PC-9 (cell line): ENCODE measurements around the gene ADORA2A. TPM values are rescaled to one million over a fixed set of nuclear protein-coding genes. Genes with fewer than 3 reads are reported as not detected.

Experiments used
- BruUV-seq: library from RNA; stranded (reverse); fragments of 400-500 nt; replicated peaks from 2 replicates; lab custom pipeline; 2021; lab: Mats Ljungman, UMichigan
- CTCF ChIA-PET: fragments of 300-600 bp; sonication (Branson Sonifier 250); formaldehyde crosslinking; loops from one replicate; lab custom pipeline; 2022; ENCODE audit warnings: antibody characterized with exemption; lab: Charles Lee
- POLR2A ChIA-PET: fragments of 300-600 bp; sonication (Branson Sonifier 250); formaldehyde crosslinking; loops from one replicate; lab custom pipeline; 2022; ENCODE audit warnings: antibody characterized with exemption; ENCODE audit not compliant: unreplicated experiment; lab: Charles Lee
- DNase-seq, 2 experiments: peaks; one replicate each; pipeline versions ENCODE4 v3.0.0 to v3.0.0-alpha.2; 2015 to 2022; ENCODE audit warnings: mixed read lengths in 1 of 2
- H2AFZ ChIP-seq: fragments of 200-600 bp; sonication (generic); 2 replicates; pipeline ENCODE4 v1.8.1; 2017; ENCODE audit warnings: antibody characterized with exemption
- H3F3A ChIP-seq: fragments of 200-600 bp; sonication (generic); 2 replicates; pipeline ENCODE4 v1.8.1; 2017; ENCODE audit warnings: antibody characterized with exemption, mild to moderate bottlenecking, low read depth; ENCODE audit not compliant: insufficient read depth
- H3K27ac ChIP-seq: fragments of 200-600 bp; sonication (generic); 2 replicates; pipeline ENCODE4 v1.6.1; 2016; ENCODE audit warnings: mixed run types
- H3K27me3 ChIP-seq: fragments of 200-600 bp; sonication (generic); 2 replicates; pipeline ENCODE4 v1.6.1; 2016; ENCODE audit warnings: low read depth, mixed run types; ENCODE audit not compliant: insufficient read depth
- H3K36me3 ChIP-seq: fragments of 200-600 bp; sonication (generic); 2 replicates; pipeline ENCODE4 v1.6.1; 2016; ENCODE audit warnings: low read depth, mixed run types
- H3K4me1 ChIP-seq: fragments of 200-600 bp; sonication (generic); replicated peaks from 2 replicates; pipeline ENCODE4 v1.6.1; 2016; ENCODE audit warnings: mixed run types; ENCODE audit not compliant: insufficient read depth
- H3K4me2 ChIP-seq: fragments of 200-600 bp; sonication (generic); 2 replicates; pipeline ENCODE4 v1.6.1; 2017; ENCODE audit warnings: mixed run types
- H3K4me3 ChIP-seq: fragments of 200-600 bp; sonication (generic); 2 replicates; pipeline ENCODE4 v1.6.1; 2016; ENCODE audit warnings: mixed run types
- H3K79me2 ChIP-seq: fragments of 200-600 bp; sonication (generic); 2 replicates; pipeline ENCODE4 v1.6.1; 2017; ENCODE audit warnings: low read depth, mixed run types
- H3K9me2 ChIP-seq: fragments of 200-600 bp; sonication (generic); 2 replicates; pipeline ENCODE4 v1.8.1; 2017; ENCODE audit warnings: mild to moderate bottlenecking; ENCODE audit not compliant: insufficient read depth
- H3K9me3 ChIP-seq: fragments of 200-600 bp; sonication (generic); 2 replicates; pipeline ENCODE4 v1.8.1; 2016; ENCODE audit warnings: low read depth; ENCODE audit not compliant: insufficient read depth
- H4K20me1 ChIP-seq: fragments of 200-600 bp; sonication (generic); 2 replicates; pipeline ENCODE4 v1.8.1; 2017; ENCODE audit not compliant: insufficient read depth
- EZH2 ChIP-seq: fragments of 200-600 bp; sonication (generic); IDR thresholded peaks from 2 replicates; pipeline ENCODE4 v1.8.0; 2017; ENCODE audit warnings: antibody characterized with exemption, low read depth
- intact Hi-C: fragments of 100-400 bp; cut with micrococcal nuclease; formaldehyde crosslinking; loops from one replicate; pipeline ENCODE4 v1.10.0; 2022; ENCODE audit not compliant: unreplicated experiment
- total RNA-seq: library from RNA; stranded (reverse); gene quantifications from 2 replicates; pipeline ENCODE4 v1.2.3, GENCODE V29; 2021
- TF ChIP-seq, protein P1 (sequence below): fragments of 200-600 bp; sonication (generic); conservative IDR thresholded peaks from 2 replicates; pipeline ENCODE4 v1.6.1; 2017; ENCODE audit warnings: mixed run types, antibody characterized with exemption, mild to moderate bottlenecking, moderate library complexity

The ADORA2A gene
- total RNA-seq, 1 experiment from 2014 or later = 1.8 TPM

DNA sequence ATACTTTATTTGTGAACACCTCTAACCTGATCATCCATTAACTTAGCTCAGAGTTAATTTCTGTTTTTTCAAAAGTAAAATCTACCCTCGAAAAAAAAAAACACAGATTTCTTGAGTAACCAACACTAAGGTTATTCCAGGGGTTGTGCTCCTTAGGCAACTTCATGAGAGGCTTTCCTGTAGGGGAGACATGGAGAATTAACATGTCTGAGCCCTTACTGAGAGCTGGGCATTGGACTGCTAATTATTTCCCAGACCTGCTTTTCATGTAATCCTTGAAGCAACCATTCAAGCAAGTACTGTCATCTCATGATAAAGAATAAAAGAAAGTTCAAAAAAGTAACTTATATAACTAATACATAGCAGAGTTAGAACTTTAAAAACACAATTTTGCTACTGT is 54.2 kb downstream of the ADORA2A start:
- Histone ChIP-seq H3K36me3 (no peaks in the 10 kb centered on the region), H4K20me1 (no peaks in the 10 kb centered on the region), H3K9me3 (no peaks in the 10 kb centered on the region), H3K79me2 (no peaks in the 10 kb centered on the region), H3K4me2 (peak overlapping the region; percentile 76), H3K4me1 (peaks cover 58% of the 10 kb centered on the region), H3K4me3 (no peak overlapping the region), H3K27ac (peak overlapping the region; percentile 97), H3K9me2 (no peaks in the 10 kb centered on the region), H3K27me3 (no peaks in the 10 kb centered on the region), H3F3A (peaks cover 37% of the 10 kb centered on the region), H2AFZ (peak overlapping the region; percentile 65)
- CTCF ChIA-PET = no interaction called here
- POLR2A ChIA-PET = no interaction called here
- no peak for DNase-seq
- BruUV-seq = no TSS peak
- TF ChIP-seq, protein P1, sequence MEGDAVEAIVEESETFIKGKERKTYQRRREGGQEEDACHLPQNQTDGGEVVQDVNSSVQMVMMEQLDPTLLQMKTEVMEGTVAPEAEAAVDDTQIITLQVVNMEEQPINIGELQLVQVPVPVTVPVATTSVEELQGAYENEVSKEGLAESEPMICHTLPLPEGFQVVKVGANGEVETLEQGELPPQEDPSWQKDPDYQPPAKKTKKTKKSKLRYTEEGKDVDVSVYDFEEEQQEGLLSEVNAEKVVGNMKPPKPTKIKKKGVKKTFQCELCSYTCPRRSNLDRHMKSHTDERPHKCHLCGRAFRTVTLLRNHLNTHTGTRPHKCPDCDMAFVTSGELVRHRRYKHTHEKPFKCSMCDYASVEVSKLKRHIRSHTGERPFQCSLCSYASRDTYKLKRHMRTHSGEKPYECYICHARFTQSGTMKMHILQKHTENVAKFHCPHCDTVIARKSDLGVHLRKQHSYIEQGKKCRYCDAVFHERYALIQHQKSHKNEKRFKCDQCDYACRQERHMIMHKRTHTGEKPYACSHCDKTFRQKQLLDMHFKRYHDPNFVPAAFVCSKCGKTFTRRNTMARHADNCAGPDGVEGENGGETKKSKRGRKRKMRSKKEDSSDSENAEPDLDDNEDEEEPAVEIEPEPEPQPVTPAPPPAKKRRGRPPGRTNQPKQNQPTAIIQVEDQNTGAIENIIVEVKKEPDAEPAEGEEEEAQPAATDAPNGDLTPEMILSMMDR = no peak
- TF ChIP-seq EZH2 = no peak
- intact Hi-C loops = no loop called here

DNA sequence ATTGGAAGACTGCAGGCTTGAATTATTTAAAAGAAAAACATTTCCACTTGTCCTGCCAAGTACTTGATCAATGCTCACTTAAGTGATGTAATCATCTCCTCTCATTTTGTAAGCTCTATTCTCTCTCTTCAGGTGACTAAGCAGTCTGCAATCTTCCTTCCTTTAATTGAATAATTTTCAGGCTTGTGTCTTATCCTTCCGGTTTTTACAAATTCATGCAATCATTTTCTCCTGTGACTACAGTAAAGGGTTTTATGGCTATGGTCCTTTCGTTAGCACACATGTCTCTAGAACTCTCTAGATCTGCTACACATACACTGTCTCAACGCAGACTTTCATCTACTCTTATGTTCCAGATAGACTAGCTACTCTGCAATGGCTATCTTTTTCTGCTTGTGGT is 55.2 kb downstream of the ADORA2A start:
- no TSS peak for BruUV-seq
- peak overlapping the region; percentile 9; the same call in 1 of the 2 replicates for H3K4me3 ChIP-seq
- peaks cover 46% of the 10 kb centered on the region for H3F3A ChIP-seq
- TF ChIP-seq, protein P1 = no peak
- TF ChIP-seq EZH2 = no peak
- H3K36me3 ChIP-seq = no peaks in the 10 kb centered on the region
- CTCF ChIA-PET = no interaction called here
- H3K9me3 ChIP-seq = no peaks in the 10 kb centered on the region
- H3K27me3 ChIP-seq = no peaks in the 10 kb centered on the region
- intact Hi-C loops = no loop called here
- H2AFZ ChIP-seq = peak overlapping the region; percentile 65
- H3K9me2 ChIP-seq = no peaks in the 10 kb centered on the region
- H3K4me2 ChIP-seq = peak overlapping the region; percentile 76
- POLR2A ChIA-PET = interaction anchor here (0.6 kb wide), 1 partner anchor 8 kb away, joined by 4 read pairs; no protein-coding TSS in a partner anchor
- H3K4me1 ChIP-seq = peaks cover 67% of the 10 kb centered on the region
- DNase-seq = peak in 1 of 2 experiments; percentile 92
- peak overlapping the region; percentile 97 for H3K27ac ChIP-seq
- no peaks in the 10 kb centered on the region for H4K20me1 ChIP-seq
- H3K79me2 ChIP-seq = no peaks in the 10 kb centered on the region

DNA sequence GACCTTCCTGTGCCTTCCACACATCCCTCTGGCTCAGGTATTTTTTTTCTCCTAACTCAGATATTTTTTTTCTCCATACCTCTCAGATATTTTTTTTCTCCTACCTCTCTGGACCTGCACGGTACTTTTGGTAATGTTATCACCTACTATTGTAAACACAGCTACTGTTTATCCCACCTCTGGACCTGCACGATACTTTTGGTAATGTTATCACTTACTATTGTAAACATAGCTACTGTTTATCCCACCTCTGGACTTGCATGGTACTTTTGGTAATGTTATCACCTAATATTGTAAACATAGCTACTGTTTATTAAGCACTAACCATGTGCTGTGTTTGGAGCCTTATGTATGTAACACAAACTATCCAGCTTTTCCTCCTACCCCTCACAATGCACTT is 55.6 kb downstream of the ADORA2A start:
- no peak for DNase-seq
- no peaks in the 10 kb centered on the region for H3K36me3 ChIP-seq
- peaks cover 50% of the 10 kb centered on the region for H3F3A ChIP-seq
- H3K79me2 ChIP-seq = no peaks in the 10 kb centered on the region
- no peaks in the 10 kb centered on the region for H4K20me1 ChIP-seq
- POLR2A ChIA-PET = no interaction called here
- no peaks in the 10 kb centered on the region for H3K9me3 ChIP-seq
- H3K27me3 ChIP-seq = no peaks in the 10 kb centered on the region
- no TSS peak for BruUV-seq
- intact Hi-C loops = no loop called here
- H3K4me2 ChIP-seq = peak overlapping the region; percentile 76
- peak overlapping the region; percentile 65 for H2AFZ ChIP-seq
- H3K4me1 ChIP-seq = peaks cover 72% of the 10 kb centered on the region
- TF ChIP-seq, protein P1 = no peak
- TF ChIP-seq EZH2 = no peak
- CTCF ChIA-PET = no interaction called here
- peak overlapping the region; percentile 9; the same call in 1 of the 2 replicates for H3K4me3 ChIP-seq
- H3K9me2 ChIP-seq = no peaks in the 10 kb centered on the region
- peak overlapping the region; percentile 97 for H3K27ac ChIP-seq
